A549 (cell line): Measurements from ENCODE around the gene NOX3. TPM values are rescaled to one million over a fixed set of nuclear protein-coding genes. Genes with fewer than 3 reads are reported as not detected.

Source experiments
- ATAC-seq, 2 experiments: fragments of 200-7000 bp in 1 of 2; fragments of >200 bp in 1 of 2; cut with Nextera tagmentation in 1 of 2; cut with Tn5 transposase in 1 of 2; 3 replicates each; pipeline versions ENCODE4 v1.8.0 to v1.9.1; 2018 to 2020; ENCODE audit warnings: mild to moderate bottlenecking in 1 of 2, moderate library complexity in 1 of 2
- CTCF ChIA-PET: fragments of 300-600 bp; sonication (Branson Sonifier 250); formaldehyde crosslinking; extraction: SDS; loops from one replicate; lab custom pipeline; 2021; ENCODE audit warnings: antibody characterized with exemption, inconsistent platforms; lab: Yijun Ruan, JAX
- POLR2A ChIA-PET: fragments of 350-600 bp; formaldehyde crosslinking; extraction: SDS; loops from one replicate; lab custom pipeline; 2021; ENCODE audit warnings: antibody characterized with exemption, inconsistent platforms; lab: Yijun Ruan, JAX
- DNase-seq, 2 experiments: peaks; one replicate each; pipeline versions ENCODE4 v3.0.0 to v3.0.0-alpha.2; 2011 to 2016; ENCODE audit warnings: low read depth in 1 of 2, low spot score in 1 of 2
- FAIRE-seq: peaks from 2 replicates; lab custom pipeline; 2011; peaks lifted over from hg19 to GRCh38; lab: Jason Lieb, UNC
- H3K27ac ChIP-seq, 2 experiments: fragments of >200 bp; sonication (Bioruptor Twin); formaldehyde crosslinking; 3 replicates each; pipeline ENCODE4 v1.5.1; 2016 to 2017
- H3K4me1 ChIP-seq: fragments of >200 bp; sonication (Bioruptor Twin); formaldehyde crosslinking; 3 replicates; pipeline ENCODE4 v1.6.1; 2016
- H3K4me2 ChIP-seq: fragments of >200 bp; sonication (Bioruptor Twin); formaldehyde crosslinking; 3 replicates; pipeline ENCODE4 v1.6.1; 2016
- H3K4me3 ChIP-seq: fragments of >200 bp; sonication (Bioruptor Twin); formaldehyde crosslinking; 3 replicates; pipeline ENCODE4 v1.5.1; 2016
- H3K9me3 ChIP-seq: fragments of >200 bp; sonication (Bioruptor Twin); formaldehyde crosslinking; 3 replicates; pipeline ENCODE4 v1.6.1; 2016
- CEBPB ChIP-seq, 2 experiments: fragments of >200 bp in 1 of 2; sonication (Bioruptor Twin) in 1 of 2; formaldehyde crosslinking in 1 of 2; IDR thresholded peaks; 2 replicates each; pipeline ENCODE4 v1.6.1; 2012 to 2016
- CHD2 ChIP-seq: fragments of 150-350 bp; IDR thresholded peaks from 2 replicates; pipeline ENCODE4 v1.6.1; 2014; ENCODE audit warnings: low read length; ENCODE audit not compliant: partially characterized antibody
- CHD4 ChIP-seq: fragments of 200-600 bp; sonication (generic); IDR thresholded peaks from 2 replicates; pipeline ENCODE4 v1.6.1; 2016; ENCODE audit warnings: antibody characterized with exemption, mild to moderate bottlenecking, borderline replicate concordance
- ELK1 ChIP-seq: fragments of 150-350 bp; IDR thresholded peaks from 2 replicates; pipeline ENCODE4 v1.6.1; 2014; ENCODE audit warnings: low read depth, mild to moderate bottlenecking, low read length
- EP300 ChIP-seq, 2 experiments: fragments of >200 bp; sonication (Bioruptor Twin); formaldehyde crosslinking; IDR thresholded peaks; 2 replicates in 1 of 2; 3 replicates in 1 of 2; pipeline ENCODE4 v1.6.1; 2016 to 2017
- HES2 ChIP-seq: fragments of >200 bp; sonication (Bioruptor Twin); formaldehyde crosslinking; IDR thresholded peaks from 2 replicates; pipeline ENCODE4 v1.6.1; 2016
- HOXA7 ChIP-seq: fragments of 250-450 bp; sonication (Bioruptor Pico); IDR thresholded peaks from 2 replicates; pipeline ENCODE4 v1.5.0; 2020; ENCODE audit warnings: mild to moderate bottlenecking, moderate library complexity
- HOXB5 ChIP-seq: fragments of 250-450 bp; sonication (Bioruptor Pico); IDR thresholded peaks from 2 replicates; pipeline ENCODE4 v1.5.0; 2020; ENCODE audit warnings: mild to moderate bottlenecking, moderate library complexity
- JUNB ChIP-seq: fragments of >200 bp; sonication (Bioruptor Twin); formaldehyde crosslinking; IDR thresholded peaks from 2 replicates; pipeline ENCODE4 v1.6.1; 2016
- KDM1A ChIP-seq: fragments of 200-600 bp; sonication (generic); IDR thresholded peaks from 2 replicates; pipeline ENCODE4 v1.6.1; 2016; ENCODE audit warnings: low read depth, mild to moderate bottlenecking
- KDM5A ChIP-seq: fragments of 200-600 bp; sonication (generic); IDR thresholded peaks from 2 replicates; pipeline ENCODE4 v1.6.1; 2016; ENCODE audit warnings: antibody characterized with exemption, mild to moderate bottlenecking
- MAFK ChIP-seq: fragments of 450-650 bp; IDR thresholded peaks from 2 replicates; pipeline ENCODE4 v1.6.1; 2014; ENCODE audit not compliant: partially characterized antibody
- MAX ChIP-seq: IDR thresholded peaks from 2 replicates; pipeline ENCODE4 v1.6.1; 2012
- NFE2L2 ChIP-seq: fragments of 150-350 bp; conservative IDR thresholded peaks from 2 replicates; pipeline ENCODE4 v1.6.1; 2014; ENCODE audit warnings: low read length
- NPAS2 ChIP-seq: fragments of 250-450 bp; sonication (Bioruptor Pico); IDR thresholded peaks from 2 replicates; pipeline ENCODE4 v1.8.0; 2022; ENCODE audit warnings: mild to moderate bottlenecking, moderate library complexity, borderline replicate concordance
- NR3C1 ChIP-seq: fragments of >200 bp; sonication (Bioruptor Twin); formaldehyde crosslinking; IDR thresholded peaks from 3 replicates; pipeline ENCODE4 v1.6.1; 2017
- PHF8 ChIP-seq: fragments of 200-600 bp; sonication (generic); IDR thresholded peaks from 2 replicates; pipeline ENCODE4 v1.6.1; 2016; ENCODE audit warnings: low read depth, mild to moderate bottlenecking, antibody characterized with exemption, moderate library complexity, borderline replicate concordance
- POLR2A ChIP-seq: IDR thresholded peaks from 2 replicates; pipeline ENCODE4 v1.6.1; 2012; ENCODE audit warnings: mild to moderate bottlenecking, low read length
- POLR2AphosphoS2 ChIP-seq: conservative IDR thresholded peaks from 2 replicates; pipeline ENCODE4 v1.6.1; 2012; ENCODE audit warnings: low read length, improper control_type of control experiment, inconsistent platforms
- RAD21 ChIP-seq, 2 experiments: fragments of >200 bp in 1 of 2; sonication (Bioruptor Twin) in 1 of 2; formaldehyde crosslinking in 1 of 2; IDR thresholded peaks in 1 of 2; conservative IDR thresholded peaks in 1 of 2; 2 replicates in 1 of 2; 3 replicates in 1 of 2; pipeline ENCODE4 v1.6.1; 2012 to 2018; ENCODE audit warnings: inconsistent platforms in 1 of 2
- RARB ChIP-seq: fragments of 250-450 bp; sonication (Bioruptor Pico); IDR thresholded peaks from 2 replicates; pipeline ENCODE4 v1.8.0; 2021; ENCODE audit warnings: mild to moderate bottlenecking, moderate library complexity
- RCOR1 ChIP-seq: fragments of 150-350 bp; IDR thresholded peaks from 2 replicates; pipeline ENCODE4 v1.6.1; 2014; ENCODE audit warnings: antibody characterized with exemption, low read length, low read depth
- REST ChIP-seq: fragments of 200-600 bp; sonication (generic); IDR thresholded peaks from 2 replicates; pipeline ENCODE4 v1.6.1; 2016; ENCODE audit warnings: antibody characterized with exemption, mild to moderate bottlenecking, moderate library complexity
- RNF2 ChIP-seq: fragments of 200-600 bp; sonication (generic); IDR thresholded peaks from 2 replicates; pipeline ENCODE4 v1.6.1; 2016; ENCODE audit warnings: low read depth, mild to moderate bottlenecking, antibody characterized with exemption, moderate library complexity, borderline replicate concordance
- TFCP2L1 ChIP-seq: fragments of 250-450 bp; sonication (Bioruptor Pico); IDR thresholded peaks from 2 replicates; pipeline ENCODE4 v1.5.0; 2021; ENCODE audit warnings: mild to moderate bottlenecking
- ZSCAN20 ChIP-seq: fragments of 250-450 bp; sonication (Bioruptor Pico); IDR thresholded peaks from 2 replicates; pipeline ENCODE4 v1.8.0; 2022; ENCODE audit warnings: mild to moderate bottlenecking, moderate library complexity
- WGBS: methylation state at CpG from one replicate; pipeline ENCODE4 v1.1.6; 2017; ENCODE audit errors: missing lambda C conversion rate; 5-methylcytosine and 5-hydroxymethylcytosine counted together
- polyA plus RNA-seq, 4 experiments: library from polyadenylated mRNA; depleted of rRNA in 3 of 4; stranded (reverse); fragments of >200 nt; fragmentation: RNase III in 1 of 4; extraction: RNeasy Plus Mini Kit Qiagen cat#74134 plus additional on column Dnase treatment in 1 of 4; gene quantifications; 2 replicates in 3 of 4; 3 replicates in 1 of 4; pipeline ENCODE4 v1.2.3, GENCODE V29; 2011 to 2017

NOX3 gene
- polyA plus RNA-seq, 2 of the 4 experiments (the other 2 are of a cell fraction) = not detected

- no peak for TF ChIP-seq REST
- no peak for TF ChIP-seq POLR2AphosphoS2
- TF ChIP-seq HOXA7 (CRISPR knock-in tag) = no peak
- TF ChIP-seq HES2 = no peak
These were observed 83.4 kb downstream of the NOX3 start (continued) for GRCh38 chr6:155372256-155372655.

- CTCF ChIA-PET = no interaction called here
- Histone ChIP-seq H3K9me3 (no peaks in the 10 kb centered on the region), H3K4me3 (no peak overlapping the region), H3K4me1 (no peaks in the 10 kb centered on the region), H3K4me2 (no peak overlapping the region), H3K27ac (no peak overlapping the region)
- TF ChIP-seq CEBPB (IDR thresholded peaks at IDR 0.05) = no peak
- no peak for TF ChIP-seq POLR2A
- TF ChIP-seq CHD2 = no peak
- TF ChIP-seq ELK1 = no peak
- TF ChIP-seq KDM5A = no peak
- TF ChIP-seq JUNB = no peak
- no peak for TF ChIP-seq HOXB5 (CRISPR knock-in tag)
- no peak for TF ChIP-seq RARB (CRISPR knock-in tag)
- no peak for TF ChIP-seq KDM1A
- TF ChIP-seq TFCP2L1 = no peak
- no peak for TF ChIP-seq POLR2AphosphoS2
- no peak for TF ChIP-seq RAD21 (conservative IDR thresholded peaks at IDR 0.05 in 1 of 2, IDR thresholded peaks at IDR 0.05 in 1 of 2)
- TF ChIP-seq RCOR1 = no peak
- no peak for TF ChIP-seq PHF8
- no peak for TF ChIP-seq ZSCAN20 (CRISPR knock-in tag)
- no peak for DNase-seq
- POLR2A ChIA-PET = no interaction called here
- ATAC-seq = no peak
- 72% methylated on average over 5 of the region's 5 CpGs for WGBS
- no peak for FAIRE-seq
These were observed 84.4 kb downstream of the NOX3 start for GRCh38 chr6:155371230-155371629.

- no peaks in the 10 kb centered on the region for H3K4me1 ChIP-seq
- no peak for DNase-seq
- ATAC-seq = no peak
- WGBS = 74% methylated on average over 6 of the region's 6 CpGs
- TF ChIP-seq HES2 (no peak), REST (no peak), MAX (no peak), CHD2 (no peak), CHD4 (no peak), HOXB5 (CRISPR knock-in tag) (no peak), NFE2L2 (no peak), NR3C1 (no peak), EP300 (IDR thresholded peaks at IDR 0.05) (no peak), POLR2AphosphoS2 (no peak), RNF2 (no peak), JUNB (no peak), RCOR1 (no peak), NPAS2 (CRISPR knock-in tag) (no peak), MAFK (no peak)
- TF ChIP-seq, all 56 proteins: peak for 0
- ChIA-PET CTCF (no interaction called here), POLR2A (no interaction called here)
- Histone ChIP-seq H3K4me3 (no peak overlapping the region), H3K9me3 (no peaks in the 10 kb centered on the region), H3K4me2 (no peak overlapping the region), H3K27ac (no peak overlapping the region)
- FAIRE-seq = no peak
These were observed 89.3 kb downstream of the NOX3 start for GRCh38 chr6:155366325-155366724.
